Fibroblast of upper back skin (primary cell): ENCODE data around the gene MCM6.
"Not testable (repeated sequence)": the region's sequence is repeated elsewhere in the genome, so short reads cannot be mapped to it uniquely, and the experiment has no call there.

ENCODE experiments used
- DNase-seq: peaks from one replicate; pipeline ENCODE4 v3.0.0-alpha.2; 2013

The MCM6 gene

DNA sequence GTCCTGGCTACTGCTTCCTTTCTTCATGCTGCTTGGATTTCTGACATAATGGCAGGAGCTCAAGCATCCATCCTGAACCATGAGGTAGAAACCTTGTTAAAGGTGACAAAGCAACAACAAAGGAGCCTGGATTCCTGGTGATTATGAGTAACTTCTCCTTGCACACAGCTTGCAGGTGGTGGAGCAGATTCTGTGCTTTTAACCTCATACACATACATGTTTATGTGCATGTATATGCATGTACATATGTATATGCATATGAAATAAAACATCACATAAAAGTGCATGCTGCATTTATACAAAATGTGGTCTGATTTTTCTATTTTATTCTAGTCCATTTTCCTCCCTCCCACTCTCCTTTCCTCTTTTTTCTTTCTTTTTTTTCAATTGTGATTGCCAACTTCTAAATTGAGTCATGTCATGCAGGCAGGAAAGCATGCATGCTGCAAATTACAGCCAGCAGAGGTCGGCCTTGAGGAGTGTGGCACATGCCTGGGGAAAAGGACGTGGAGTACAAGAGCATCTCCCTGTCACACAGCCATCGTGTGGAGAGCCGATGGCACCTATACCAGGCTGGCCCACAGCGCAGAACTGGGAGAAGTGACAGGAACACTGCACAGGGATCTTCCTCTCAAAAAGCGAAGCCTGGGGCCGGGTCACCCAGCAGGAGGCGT is 57.2 kb downstream of the MCM6 start:
- DNase-seq = peak; percentile 36

DNA sequence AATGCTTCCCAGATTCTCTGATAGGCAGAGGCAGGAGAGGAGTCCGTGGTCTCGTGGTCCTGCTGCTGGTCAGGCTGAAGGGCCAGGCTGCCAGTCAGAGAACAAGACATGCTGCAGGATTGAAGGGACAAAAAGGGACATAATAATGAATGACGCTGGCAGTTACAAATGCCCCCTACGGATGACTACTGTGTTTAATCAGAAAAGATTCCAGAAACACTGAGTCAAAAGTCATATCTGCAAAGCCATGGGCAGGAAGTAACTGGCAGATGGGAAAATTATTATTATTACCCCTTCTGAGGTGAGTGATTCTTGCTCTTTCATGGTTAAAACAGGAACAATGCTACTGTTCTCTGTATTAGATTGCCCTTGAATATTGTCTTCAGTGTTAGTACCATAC is 58.3 kb downstream of the MCM6 start:
- DNase-seq = no peak

DNA sequence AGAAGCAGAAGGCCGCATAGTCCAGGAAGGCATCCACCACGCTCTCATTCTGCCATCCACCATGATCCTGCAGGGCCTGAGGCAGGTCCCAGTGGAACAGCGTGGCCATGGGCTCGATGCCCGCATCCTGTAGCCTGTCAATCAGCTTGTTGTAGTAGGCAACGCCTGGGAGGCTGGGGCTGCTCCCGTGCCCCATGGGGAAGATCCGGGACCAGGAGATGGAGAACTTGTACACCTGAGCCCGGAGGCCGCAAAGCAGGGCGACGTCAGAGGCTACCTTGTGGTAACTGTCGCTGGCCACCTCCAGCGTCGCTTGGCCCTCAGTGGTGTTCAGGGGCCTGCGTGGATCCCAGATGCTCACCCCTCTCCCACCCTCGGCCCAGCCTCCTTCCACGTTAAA is 58.8 kb downstream of the MCM6 start:
- no peak for DNase-seq

DNA sequence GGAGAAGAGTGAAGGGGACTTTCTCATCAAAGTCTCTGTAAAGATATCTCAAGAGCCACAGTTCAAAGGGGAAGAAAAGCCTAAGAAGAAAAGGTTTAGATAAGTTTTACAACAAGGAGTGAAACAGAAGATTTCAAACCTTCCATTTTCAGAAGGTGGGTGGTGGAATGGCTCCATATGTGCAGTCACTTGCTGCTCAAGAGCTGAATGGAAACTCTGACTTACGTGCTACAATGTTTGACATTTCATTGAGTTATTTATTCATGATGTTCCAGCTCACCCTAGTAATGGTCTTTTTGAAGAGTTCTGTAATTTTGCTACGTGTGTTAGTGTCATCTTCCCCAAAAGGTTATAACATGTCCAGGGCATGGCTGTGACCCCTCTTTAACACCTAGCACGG is 61.0 kb downstream of the MCM6 start:
- no peak for DNase-seq

DNA sequence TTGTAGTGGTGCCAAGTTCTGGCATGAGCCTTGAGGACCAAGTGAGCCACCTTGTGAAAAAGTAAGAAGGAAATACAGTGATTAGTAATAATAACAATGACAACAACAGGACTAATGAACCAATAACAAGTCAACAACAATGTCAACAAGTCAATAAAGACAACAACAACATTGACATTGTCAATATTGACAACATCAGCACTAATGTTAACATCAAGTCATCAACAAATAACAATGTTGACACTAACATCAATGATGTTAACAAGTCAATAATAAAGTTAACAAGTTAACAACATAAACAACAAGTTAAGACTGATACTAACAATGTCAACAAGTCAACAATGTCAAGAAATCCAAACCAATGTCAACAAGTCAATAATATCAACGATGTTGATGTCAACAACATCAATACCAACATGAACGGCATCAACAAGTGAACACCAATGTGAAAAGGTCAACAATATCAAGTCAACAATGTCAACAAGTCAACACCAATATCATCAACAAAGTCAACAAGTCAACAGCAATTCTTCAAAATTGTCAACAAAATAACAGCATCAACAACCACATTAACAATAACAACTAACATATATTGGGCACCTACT is 63.2 kb downstream of the MCM6 start:
- DNase-seq = no peak

DNA sequence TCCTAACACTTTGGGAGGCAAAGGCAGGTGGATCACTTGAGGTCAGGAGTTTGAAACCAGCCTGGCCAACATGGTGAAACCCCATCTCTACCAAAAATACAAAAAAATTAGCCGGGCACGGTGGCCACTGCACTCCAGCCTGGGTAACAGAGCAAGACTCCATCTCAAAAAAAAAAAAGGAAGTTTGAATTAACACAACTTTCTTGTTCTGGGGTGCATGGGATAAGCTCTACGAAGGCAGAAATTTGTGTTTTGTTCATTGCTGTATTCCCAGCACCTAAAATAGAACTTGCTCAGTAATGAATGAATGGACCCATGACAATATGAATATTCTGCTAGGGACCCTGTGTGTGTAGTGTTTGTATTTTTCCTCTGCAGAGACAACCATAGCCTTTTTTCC is 68.4 kb downstream of the MCM6 start:
- DNase-seq = not testable (repeated sequence)

DNA sequence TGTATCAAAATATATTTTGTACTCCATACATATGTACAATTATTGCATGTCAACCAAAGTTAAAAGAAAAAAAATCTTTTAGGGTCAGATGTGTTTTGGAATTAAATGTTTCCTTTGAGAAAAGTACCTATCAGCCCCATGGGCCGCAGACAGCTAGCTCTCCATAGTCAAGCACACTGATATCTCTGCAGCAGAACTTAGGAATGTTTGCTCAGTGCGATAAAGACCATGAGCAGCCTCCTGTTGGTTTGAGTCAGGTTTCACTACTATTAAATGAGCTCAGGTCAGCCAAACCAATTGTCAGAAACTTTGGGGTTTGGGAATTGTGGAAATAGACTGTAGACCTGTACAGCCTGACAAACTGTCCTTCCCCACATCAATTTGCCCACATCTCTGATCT is 73.0 kb downstream of the MCM6 start:
- DNase-seq = no peak

DNA sequence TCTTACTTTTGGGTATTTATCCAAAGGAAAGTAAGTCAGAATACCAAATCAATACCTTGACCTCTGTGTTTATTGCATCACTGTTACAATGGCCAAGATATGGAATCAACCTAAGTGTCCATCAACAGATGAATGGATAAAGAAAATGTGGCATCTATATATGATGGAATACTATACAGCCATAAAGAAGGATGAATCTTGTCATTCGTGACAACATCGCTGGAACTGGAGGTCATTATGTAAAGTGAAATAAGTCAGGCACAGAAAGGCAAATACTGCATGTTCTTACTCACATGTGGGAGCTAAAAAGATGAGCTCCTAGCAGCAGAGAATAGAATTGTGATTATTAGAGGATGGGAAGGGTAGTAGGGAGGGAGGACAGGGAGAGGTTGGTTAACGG is 73.9 kb downstream of the MCM6 start:
- no peak for DNase-seq

DNA sequence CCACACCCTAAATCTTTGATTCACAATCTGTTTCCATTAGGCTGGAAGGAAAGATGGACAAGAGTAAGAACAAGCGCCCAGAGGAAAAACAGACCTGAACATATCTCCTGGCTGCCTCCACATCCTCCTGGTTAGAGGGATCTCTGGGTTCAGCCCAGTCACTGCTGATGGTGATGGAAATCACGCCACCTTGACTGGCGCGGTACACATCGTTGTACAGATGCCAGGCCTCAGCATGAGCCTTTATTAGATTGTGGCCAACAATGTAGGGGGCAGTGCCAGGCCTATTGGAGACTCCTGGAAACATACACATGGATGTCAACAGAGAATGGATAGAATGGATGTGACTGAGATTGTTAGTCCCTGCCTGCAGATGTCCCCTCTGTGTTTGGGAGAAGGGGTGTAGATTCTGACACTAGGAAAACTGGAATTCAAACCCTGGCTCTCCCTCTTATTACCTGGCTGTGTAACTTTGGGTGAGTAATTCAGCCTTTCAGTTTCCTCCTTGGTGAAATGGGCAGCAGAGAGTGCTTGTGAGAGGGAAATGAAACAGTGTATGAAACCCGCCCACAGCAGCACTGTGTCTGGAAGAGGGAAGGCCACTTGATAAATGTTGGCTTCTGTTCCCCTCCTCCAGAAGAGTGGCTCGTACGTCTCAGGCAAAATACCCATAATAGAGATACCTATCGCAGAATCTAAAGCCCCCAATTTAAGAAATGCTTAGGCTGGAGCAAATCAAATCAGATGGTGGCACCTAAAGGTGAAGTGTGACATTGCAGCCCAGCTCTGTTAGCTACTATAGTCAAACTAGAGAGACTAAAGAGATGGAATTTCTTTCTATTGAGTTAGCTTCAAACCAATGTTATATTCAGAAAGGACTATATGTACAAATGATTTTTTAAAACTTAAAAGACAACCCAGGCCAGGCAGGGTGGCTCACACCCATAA is 75.5 kb downstream of the MCM6 start:
- no peak for DNase-seq

DNA sequence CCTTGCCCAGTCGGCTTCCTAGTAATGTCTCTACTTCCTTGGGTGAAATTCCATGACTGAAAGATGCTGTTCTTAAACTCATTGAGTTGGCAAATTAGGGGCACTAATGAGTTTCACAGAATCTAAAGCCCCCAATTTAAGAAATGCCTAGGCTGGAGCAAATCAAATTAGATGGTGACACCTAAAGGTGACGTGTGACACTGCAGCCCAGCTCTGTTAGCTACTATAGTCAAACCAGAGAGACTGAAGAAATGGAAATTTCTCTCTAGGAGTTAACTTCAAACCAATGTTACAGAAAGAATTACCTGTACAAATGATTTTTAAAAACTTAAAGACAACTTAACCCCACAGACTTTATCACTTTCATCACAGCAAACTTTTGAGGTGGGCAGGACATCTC is 76.5 kb downstream of the MCM6 start:
- no peak for DNase-seq

DNA sequence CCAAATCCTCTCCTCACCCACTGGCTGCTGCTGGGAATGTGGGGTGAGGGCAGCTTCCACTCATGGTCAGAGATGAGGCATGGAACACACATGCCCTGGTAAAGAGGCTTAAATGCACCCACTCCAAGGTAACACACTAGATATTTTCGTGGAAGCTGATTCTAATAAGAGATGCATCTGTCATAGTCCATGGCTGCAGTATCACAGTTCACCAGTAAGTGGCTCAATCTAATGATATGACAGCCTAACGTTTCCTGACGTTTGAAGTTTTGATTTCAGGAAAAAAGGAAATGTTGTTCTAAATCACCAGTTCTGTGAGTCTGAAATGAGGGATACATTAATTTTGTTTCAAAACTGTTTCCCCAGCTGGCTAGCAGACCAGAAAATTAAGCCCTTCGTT is 77.5 kb downstream of the MCM6 start:
- no peak for DNase-seq

DNA sequence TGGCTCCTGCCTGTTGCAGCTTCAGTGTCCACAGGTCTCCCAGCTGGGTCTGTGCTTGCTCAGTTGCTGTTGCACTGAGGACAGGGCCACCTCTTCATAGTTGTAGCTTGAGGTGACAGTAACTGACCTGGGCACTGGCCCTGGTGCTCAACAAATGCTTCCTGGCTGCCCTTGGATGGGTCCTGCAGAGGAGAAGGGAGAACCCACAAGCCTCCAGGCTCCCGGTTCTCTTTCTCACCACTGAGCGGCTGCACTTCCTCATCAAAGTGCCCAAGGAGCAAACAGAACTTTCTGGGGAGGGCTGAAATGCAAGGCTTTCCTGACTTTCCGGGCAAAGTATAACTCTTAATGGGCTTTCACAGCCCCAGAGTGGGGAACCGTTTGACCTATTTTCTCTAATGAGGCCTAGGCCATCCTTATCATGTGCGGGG is 78.0 kb downstream of the MCM6 start:
- no peak for DNase-seq

DNA sequence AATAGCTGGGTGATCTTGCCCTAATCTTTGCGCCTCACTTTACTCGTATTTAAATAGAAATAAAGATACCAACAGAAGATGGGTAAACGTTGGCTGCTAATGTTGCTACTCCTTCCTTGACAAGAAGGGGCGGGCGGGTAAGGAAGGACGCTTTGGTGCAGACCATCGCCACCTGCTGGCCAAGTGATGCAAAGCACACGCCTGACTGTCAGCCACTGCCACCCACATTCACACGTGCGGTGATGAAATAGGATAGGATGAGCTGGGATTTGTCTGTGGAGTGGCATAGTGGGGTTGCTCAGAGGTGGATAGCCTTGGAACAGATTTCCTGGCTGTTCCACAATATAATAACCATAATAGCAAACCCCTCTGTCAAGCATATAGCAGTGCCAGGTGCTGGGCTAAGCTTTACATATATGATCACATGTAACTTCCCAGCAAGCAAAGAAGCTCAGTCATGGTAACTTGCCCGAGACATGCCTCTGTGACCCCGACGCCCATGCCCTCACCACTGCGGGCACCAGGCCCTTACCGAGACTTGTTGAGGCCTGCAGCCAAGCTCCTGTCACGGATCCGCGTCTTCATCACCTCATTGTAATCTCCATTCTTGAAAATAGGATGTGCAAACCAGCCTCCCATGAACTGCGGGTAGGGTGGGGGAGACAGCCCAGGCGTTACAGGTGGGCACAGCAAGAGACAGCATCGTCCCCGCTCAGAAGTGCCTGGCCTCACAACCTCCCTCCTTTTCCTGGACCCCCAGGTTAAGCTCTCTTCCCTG is 78.6 kb downstream of the MCM6 start:
- DNase-seq = peak; percentile 76

DNA sequence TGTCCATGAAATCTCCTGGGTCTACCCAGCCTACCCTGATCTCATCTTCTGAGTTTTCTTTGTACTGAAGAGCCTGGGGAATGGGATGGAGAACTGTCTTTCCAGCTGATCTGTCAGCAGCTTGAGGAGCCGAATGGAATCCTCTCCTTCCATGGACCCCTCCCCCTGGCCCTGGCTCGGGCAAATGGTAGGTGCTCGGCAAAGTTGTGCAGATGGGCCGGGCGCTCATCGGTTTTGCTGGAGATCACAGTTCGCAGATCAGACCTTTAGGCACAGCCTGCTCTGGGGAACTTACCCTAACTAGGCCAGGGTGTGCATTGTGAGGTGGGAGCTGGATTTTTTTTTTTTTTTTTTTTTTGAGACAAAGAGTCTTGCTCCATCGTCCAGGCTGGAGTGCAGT is 79.6 kb downstream of the MCM6 start:
- DNase-seq = no peak

DNA sequence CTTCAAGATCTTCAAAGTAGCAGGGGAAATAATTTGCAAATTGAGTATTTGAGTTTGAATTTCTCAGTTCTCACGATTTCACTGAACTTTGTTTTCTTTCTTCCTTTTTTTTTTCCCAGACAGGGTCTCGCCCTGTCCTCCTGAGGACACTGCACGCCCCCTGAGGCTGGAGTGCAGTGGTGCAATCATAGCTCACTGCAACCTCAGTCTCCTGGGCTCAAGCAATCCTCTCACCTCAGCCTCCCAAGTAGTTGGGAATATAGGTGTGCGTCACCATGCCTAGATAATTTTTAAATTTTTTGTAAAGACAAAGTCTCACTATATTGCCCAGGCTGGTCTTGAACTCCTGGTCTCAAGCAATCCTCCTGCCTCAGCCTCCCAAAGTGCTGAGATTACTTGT is 80.6 kb downstream of the MCM6 start:
- not testable (repeated sequence) for DNase-seq

DNA sequence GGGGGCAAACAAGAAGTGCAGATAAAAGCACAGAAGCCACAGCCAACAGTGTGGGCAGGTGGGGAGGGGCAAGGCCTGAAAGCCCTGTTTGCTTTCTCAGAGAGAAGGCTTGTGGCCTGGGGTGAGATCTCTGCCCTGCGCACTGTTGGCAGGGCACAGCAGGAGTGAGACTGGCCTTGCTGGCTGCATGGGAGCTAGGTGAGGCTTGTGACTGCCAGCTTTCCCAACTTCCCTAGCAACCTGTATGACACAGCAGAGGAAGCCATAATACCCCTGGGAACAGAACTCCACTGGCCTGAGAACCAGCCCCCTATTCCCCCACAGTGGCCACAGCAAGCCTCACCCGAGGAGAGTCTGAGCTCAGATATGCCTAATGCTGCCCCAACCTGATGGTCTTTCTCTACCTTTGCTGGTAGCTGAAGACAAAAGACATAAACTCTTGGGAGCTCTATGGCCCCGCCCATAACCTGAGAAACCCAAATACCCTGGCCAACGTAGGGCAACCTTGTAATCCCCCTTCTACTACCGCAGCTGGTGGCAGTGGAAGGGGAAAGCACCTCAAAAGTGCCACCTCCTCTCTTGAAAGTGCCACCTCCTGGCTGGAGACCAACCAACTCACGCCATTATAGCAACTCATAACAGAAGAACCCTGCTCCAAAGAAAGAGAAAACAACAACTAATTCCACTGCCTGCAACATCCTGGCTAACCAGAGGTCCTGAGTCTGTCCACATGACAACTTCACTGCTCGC is 83.7 kb downstream of the MCM6 start:
- no peak for DNase-seq

DNA sequence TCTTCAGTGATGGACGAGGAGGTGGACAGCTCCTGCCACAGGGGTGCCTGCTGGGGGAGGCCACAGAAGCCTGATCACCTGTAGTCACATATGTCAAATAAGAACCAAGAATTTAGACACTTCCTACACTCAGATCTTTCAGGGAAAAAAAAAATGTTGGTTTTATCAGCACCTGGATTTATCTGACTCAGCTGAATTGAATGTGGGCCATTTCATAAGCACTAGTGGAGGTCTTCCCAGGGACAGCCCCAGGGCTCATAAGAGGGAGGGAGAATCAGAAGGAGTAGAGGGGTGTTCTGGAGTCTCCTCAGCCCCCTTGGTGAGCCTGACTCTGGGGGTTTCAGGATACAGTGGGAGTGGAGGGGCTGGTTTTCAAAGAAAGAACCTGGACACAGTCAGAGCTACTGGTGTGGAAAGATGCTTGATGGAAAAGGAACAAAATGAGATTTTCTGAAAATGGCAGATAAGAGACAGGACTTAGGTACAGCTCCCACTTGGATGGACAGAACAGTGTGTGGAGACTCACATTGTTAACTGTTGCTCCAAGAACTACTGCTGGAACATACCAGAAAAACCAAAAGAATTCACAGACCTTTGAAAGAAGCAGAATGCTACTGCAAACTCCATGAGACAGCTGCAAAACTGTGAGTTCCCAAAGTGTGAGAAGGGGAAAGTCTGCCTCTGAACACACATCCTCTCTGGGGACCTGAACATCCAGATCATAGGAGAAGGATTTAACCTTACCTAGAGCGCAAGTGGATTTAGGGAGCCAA is 84.6 kb downstream of the MCM6 start:
- DNase-seq = peak; percentile 60

DNA sequence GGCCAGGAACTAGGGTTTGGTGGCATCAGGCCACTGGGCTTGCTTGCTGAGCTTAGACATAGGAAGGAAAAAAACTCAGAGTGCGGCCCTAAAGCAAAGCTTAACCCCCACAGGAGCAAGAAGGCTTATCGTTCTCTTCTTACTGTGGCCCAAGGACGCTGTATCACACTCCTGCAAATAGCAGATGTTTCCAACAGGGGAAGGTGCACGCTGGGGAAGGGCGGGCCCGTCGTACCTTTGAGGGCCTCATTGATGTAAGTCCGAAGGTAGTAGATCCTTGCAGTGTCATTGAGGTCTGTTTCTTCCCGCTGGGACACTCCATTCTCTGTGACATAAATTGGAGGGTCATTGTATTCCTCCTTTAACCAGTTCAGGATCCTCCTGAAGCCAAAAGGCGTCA is 85.8 kb downstream of the MCM6 start:
- no peak for DNase-seq
